HG02571 (cell line): ENCODE data around the gene HCST.
"Not testable (repeated sequence)": the region's sequence is repeated elsewhere in the genome, so short reads cannot be mapped to it uniquely, and the experiment has no call there.

Experiments used
- ATAC-seq: cut with Tn5 transposase; IDR thresholded peaks from one replicate; pipeline ENCODE4 v1.9.1; 2021; ENCODE audit warnings: mild to moderate bottlenecking, moderate library complexity; ENCODE audit not compliant: unreplicated experiment

HCST gene

GRCh38 chr19:35901854-35902661 is at the start of gene HCST:
Gene HCST, plus strand, starts transcription at chr19:35902529. Its CDS starts 65 bp downstream, at chr19:35902594.
- no peak for ATAC-seq

GRCh38 chr19:35853038-35853756 is 49.1 kb upstream of the HCST start:
- ATAC-seq = no peak

- no peak for ATAC-seq
Observed at GRCh38 chr19:35856546-35857149, 45.7 kb upstream of the HCST start, which contains the start of gene KIRREL2. Gene KIRREL2, plus strand, starts transcription at chr19:35856911. Its CDS starts 209 bp downstream, at chr19:35857120.

- ATAC-seq = no peak
Observed at GRCh38 chr19:35858311-35858710, 44.0 kb upstream of the HCST start.

GRCh38 chr19:35859414-35859813 is 42.9 kb upstream of the HCST start:
- ATAC-seq = no peak

GRCh38 chr19:35860436-35860817 is 41.9 kb upstream of the HCST start:
- no peak for ATAC-seq

GRCh38 chr19:35860818-35861639 is 41.3 kb upstream of the HCST start:
- no peak for ATAC-seq

GRCh38 chr19:35861640-35862160 is 40.6 kb upstream of the HCST start:
- no peak for ATAC-seq

GRCh38 chr19:35862528-35862927 is 39.8 kb upstream of the HCST start:
- ATAC-seq = no peak

GRCh38 chr19:35863018-35863417 is 39.3 kb upstream of the HCST start:
- ATAC-seq = no peak

- no peak for ATAC-seq
Observed at GRCh38 chr19:35868172-35868822, 34.0 kb upstream of the HCST start, which contains the start of gene APLP1. Gene APLP1, plus strand, starts transcription at chr19:35868574. Its CDS starts 63 bp downstream, at chr19:35868637.

- ATAC-seq = no peak
Observed at GRCh38 chr19:35868823-35869326, 33.5 kb upstream of the HCST start.

- ATAC-seq = no peak
Observed at GRCh38 chr19:35869327-35870123, 32.8 kb upstream of the HCST start.

GRCh38 chr19:35870124-35870736 is 32.1 kb upstream of the HCST start:
- not testable (repeated sequence) for ATAC-seq

- ATAC-seq = no peak
Observed at GRCh38 chr19:35870798-35871197, 31.5 kb upstream of the HCST start.

- no peak for ATAC-seq
Observed at GRCh38 chr19:35871611-35872010, 30.7 kb upstream of the HCST start.

GRCh38 chr19:35872180-35872579 is 30.1 kb upstream of the HCST start:
- ATAC-seq = no peak

- ATAC-seq = no peak
Observed at GRCh38 chr19:35874392-35874930, 27.9 kb upstream of the HCST start.
